Kasumi-1 (cell line): Measurements from ENCODE around the gene B2M.
"Not testable (repeated sequence)": the region's sequence is repeated elsewhere in the genome, so short reads cannot be mapped to it uniquely, and the experiment has no call there.

ENCODE experiments used
- DNase-seq, 2 experiments: peaks; one replicate each; lab custom pipeline; 2025; lab: John Stamatoyannopoulos, UW

The B2M gene

DNA sequence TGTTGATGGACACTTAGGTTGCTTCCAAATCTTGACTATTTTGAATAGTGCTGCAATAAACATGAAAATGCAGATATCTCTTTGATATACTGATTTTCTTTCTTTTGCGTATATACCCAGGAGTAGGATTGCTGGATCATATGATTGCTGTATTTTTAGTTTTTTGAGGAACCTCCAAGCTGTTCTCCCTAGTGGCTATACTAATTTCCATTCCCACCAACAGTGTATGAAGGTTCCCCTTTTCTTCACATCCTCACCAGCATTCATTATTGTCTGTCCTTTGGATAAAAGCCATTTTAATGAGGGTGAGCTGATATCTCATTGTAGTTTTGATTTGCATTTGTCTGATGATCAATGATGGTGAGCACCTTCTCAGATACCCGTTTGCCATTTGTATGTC, 12.7 kb upstream of the B2M start:
- peak; percentile 5 to 42 for DNase-seq

GRCh38 chr15:44700676-44701075, 10.6 kb upstream of the B2M start:
- DNase-seq = not testable (repeated sequence)

DNA sequence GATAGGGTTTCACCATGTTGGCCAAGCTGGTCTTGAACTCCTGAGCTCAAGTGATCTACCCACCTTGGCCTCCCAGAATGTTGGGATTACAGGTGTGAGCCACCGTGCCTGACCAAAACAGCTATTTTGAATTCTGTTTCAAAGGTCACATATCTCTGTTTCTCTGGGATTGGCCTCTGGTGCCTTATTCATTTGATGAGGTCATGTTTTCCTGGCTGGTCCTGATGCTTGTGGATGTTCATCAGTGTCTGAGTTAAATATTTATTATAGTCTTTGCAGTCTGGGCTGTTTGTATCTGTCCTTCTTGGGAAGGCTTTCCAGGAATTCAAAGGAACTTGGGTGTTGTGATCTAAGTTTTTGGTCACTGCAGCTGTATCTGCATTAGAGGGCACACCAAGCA, 5.3 kb upstream of the B2M start:
- no peak for DNase-seq

DNA sequence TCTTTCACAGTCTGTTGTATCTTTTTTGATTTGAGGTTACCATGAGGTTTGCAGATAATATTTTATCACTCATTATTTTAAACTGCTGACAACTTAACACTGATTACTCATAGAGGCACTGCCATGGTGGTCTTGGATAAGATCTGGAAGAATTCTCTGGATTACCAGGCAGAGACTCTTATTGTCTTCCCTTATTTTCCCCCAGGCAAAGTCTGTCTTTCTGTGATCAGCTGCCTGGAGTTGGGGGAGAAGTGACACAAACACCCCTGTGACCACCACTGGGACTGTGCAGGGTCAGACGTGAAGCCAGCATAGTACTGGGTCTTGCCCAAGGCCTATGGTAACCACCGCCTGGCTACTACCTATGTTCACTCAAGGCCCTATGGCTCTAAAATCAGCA, 4.9 kb upstream of the B2M start:
- DNase-seq = no peak

GRCh38 chr15:44706946-44707636, 4.2 kb upstream of the B2M start:
- no peak for DNase-seq

- DNase-seq = peak; percentile 28 to 38
Observed at GRCh38 chr15:44710236-44711095, 851 bp upstream of the B2M start.

- DNase-seq = peak in 1 of 2 experiments; percentile 17
Observed at GRCh38 chr15:44711743-44712345, 527 bp downstream of the B2M start.

DNA sequence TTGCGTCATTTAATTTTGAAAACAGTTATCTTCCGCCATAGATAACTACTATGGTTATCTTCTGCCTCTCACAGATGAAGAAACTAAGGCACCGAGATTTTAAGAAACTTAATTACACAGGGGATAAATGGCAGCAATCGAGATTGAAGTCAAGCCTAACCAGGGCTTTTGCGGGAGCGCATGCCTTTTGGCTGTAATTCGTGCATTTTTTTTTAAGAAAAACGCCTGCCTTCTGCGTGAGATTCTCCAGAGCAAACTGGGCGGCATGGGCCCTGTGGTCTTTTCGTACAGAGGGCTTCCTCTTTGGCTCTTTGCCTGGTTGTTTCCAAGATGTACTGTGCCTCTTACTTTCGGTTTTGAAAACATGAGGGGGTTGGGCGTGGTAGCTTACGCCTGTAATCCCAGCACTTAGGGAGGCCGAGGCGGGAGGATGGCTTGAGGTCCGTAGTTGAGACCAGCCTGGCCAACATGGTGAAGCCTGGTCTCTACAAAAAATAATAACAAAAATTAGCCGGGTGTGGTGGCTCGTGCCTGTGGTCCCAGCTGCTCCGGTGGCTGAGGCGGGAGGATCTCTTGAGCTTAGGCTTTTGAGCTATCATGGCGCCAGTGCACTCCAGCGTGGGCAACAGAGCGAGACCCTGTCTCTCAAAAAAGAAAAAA, 1.2 kb downstream of the B2M start:
- DNase-seq = peak; percentile 44 to 67

DNA sequence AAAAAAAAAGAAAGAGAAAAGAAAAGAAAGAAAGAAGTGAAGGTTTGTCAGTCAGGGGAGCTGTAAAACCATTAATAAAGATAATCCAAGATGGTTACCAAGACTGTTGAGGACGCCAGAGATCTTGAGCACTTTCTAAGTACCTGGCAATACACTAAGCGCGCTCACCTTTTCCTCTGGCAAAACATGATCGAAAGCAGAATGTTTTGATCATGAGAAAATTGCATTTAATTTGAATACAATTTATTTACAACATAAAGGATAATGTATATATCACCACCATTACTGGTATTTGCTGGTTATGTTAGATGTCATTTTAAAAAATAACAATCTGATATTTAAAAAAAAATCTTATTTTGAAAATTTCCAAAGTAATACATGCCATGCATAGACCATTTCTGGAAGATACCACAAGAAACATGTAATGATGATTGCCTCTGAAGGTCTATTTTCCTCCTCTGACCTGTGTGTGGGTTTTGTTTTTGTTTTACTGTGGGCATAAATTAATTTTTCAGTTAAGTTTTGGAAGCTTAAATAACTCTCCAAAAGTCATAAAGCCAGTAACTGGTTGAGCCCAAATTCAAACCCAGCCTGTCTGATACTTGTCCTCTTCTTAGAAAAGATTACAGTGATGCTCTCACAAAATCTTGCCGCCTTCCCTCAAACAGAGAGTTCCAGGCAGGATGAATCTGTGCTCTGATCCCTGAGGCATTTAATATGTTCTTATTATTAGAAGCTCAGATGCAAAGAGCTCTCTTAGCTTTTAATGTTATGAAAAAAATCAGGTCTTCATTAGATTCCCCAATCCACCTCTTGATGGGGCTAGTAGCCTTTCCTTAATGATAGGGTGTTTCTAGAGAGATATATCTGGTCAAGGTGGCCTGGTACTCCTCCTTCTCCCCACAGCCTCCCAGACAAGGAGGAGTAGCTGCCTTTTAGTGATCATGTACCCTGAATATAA, 2.0 kb downstream of the B2M start:
- DNase-seq = no peak

DNA sequence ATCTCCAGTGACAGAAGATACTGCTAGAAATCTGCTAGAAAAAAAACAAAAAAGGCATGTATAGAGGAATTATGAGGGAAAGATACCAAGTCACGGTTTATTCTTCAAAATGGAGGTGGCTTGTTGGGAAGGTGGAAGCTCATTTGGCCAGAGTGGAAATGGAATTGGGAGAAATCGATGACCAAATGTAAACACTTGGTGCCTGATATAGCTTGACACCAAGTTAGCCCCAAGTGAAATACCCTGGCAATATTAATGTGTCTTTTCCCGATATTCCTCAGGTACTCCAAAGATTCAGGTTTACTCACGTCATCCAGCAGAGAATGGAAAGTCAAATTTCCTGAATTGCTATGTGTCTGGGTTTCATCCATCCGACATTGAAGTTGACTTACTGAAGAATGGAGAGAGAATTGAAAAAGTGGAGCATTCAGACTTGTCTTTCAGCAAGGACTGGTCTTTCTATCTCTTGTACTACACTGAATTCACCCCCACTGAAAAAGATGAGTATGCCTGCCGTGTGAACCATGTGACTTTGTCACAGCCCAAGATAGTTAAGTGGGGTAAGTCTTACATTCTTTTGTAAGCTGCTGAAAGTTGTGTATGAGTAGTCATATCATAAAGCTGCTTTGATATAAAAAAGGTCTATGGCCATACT, 4.0 kb downstream of the B2M start:
- DNase-seq = no peak

- DNase-seq = no peak
Observed at GRCh38 chr15:44715797-44716334, 4.5 kb downstream of the B2M start.

DNA sequence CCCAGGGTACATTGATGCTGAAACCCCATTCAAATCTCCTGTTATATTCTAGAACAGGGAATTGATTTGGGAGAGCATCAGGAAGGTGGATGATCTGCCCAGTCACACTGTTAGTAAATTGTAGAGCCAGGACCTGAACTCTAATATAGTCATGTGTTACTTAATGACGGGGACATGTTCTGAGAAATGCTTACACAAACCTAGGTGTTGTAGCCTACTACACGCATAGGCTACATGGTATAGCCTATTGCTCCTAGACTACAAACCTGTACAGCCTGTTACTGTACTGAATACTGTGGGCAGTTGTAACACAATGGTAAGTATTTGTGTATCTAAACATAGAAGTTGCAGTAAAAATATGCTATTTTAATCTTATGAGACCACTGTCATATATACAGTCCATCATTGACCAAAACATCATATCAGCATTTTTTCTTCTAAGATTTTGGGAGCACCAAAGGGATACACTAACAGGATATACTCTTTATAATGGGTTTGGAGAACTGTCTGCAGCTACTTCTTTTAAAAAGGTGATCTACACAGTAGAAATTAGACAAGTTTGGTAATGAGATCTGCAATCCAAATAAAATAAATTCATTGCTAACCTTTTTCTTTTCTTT, 5.8 kb downstream of the B2M start:
- no peak for DNase-seq

GRCh38 chr15:44718180-44718926, 7.0 kb downstream of the B2M start:
- DNase-seq = no peak

DNA sequence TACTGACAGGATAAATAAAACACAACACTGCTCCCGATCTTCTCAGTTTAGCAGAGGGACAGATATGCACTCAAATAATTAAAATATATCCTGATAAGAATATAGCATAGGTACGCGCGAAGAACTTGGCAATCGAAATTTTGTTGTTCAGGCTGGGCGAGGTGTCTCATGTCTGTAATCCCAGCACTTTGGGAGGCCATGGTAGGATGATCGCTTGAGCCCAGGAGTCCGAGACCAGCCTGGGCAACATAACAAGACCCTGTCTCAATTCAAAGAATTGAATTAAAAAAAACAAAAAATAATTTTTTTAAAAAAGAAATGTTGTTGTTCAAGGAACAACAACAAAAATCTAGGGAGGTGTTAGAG, 7.6 kb downstream of the B2M start:
- no peak for DNase-seq

DNA sequence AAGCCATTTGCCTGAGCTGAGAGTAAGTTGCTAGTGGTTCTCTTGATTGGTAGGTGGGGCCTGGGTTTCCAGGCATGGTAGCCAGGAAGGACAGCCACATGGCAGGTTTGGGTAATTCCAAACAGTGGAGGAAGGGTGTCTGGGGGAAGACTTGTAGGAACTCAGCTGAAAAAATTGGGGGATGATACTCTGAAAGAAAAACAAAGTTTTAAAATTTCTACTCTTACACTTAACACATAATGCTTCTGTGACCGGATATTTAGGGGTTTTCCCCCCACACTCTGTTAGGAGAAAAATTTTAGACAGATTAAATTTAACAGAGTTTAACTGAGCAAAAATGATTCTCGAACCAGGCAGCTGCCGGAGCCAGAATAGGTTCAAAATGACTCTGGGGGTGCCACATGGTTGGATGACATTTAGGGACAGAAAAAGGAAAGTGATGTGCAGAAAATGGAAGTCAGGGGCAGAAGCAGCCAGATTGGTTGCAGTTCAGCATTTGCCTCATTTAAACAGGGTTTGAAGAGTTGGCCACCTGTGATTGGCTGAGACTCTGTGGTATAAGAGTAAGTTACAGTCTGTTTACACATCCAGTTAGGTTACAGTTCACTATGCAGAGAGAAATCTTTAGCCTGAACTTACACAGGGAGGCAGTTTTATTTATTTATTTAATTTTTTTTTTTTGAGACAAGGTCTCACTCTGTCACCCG, 8.1 kb downstream of the B2M start:
- DNase-seq = peak in 1 of 2 experiments; percentile 8

DNA sequence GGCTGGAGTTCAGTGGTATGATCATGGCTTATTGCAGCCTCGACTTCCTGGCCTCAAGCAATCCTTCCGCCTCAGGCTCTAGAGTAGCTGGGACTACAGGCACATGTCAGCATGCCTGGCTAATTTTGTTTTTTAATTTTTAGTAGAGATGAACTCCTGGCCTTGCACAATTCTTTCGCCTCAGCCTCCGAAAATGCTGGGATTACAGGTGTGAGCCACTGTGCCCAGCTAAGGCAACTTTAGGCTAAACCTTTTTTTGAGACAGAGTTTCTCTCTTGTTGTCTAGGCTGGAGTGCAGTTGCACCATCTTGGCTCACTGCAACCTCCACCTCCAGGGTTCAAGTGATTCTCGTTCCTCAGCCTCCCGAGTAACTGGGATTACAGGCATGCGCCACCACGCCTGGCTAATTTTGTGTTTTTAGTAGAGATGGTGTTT, 8.7 kb downstream of the B2M start:
- not testable (repeated sequence) for DNase-seq

GRCh38 chr15:44720460-44721176, 9.3 kb downstream of the B2M start:
- DNase-seq = no peak

- no peak for DNase-seq
Observed at GRCh38 chr15:44722011-44722410, 10.7 kb downstream of the B2M start.
